Right atrium auricular region (tissue), 2 donors: ENCODE data around the gene TFAP2C. TPM values are rescaled to one million over a fixed set of nuclear protein-coding genes. Genes with fewer than 3 reads are reported as not detected.

Source experiments
- DNase-seq: peaks from one replicate; pipeline ENCODE4 v3.0.0-alpha.2; 2019; ENCODE audit warnings: low spot score
- H3K27ac ChIP-seq, 2 donors: fragments of 200-600 bp; sonication (generic); 1 replicate in 1 of 2; 2 replicates in 1 of 2; pipeline ENCODE4 v1.5.1; 2016 to 2019
- H3K27me3 ChIP-seq, 2 donors: fragments of 200-600 bp; sonication (generic); one replicate each; pipeline versions ENCODE4 v1.5.1 to v1.6.0; 2017 to 2019
- H3K36me3 ChIP-seq: fragments of 200-600 bp; sonication (generic); one replicate; pipeline ENCODE4 v1.5.1; 2016
- H3K4me1 ChIP-seq, 2 donors: fragments of 200-600 bp; sonication (generic); one replicate each; pipeline versions ENCODE4 v1.5.1 to v1.6.0; 2017 to 2019
- H3K4me3 ChIP-seq, 2 donors: fragments of 200-600 bp; sonication (generic); 1 replicate in 1 of 2; 2 replicates in 1 of 2; pipeline ENCODE4 v1.5.1; 2017 to 2019; ENCODE audit warnings: mild to moderate bottlenecking in 1 of 2, moderate library complexity in 1 of 2
- H3K9me3 ChIP-seq, 2 donors: fragments of 200-600 bp; sonication (generic); one replicate each; pipeline ENCODE4 v1.5.1; 2019
- CTCF ChIP-seq, 2 donors: fragments of 200-600 bp; sonication (generic); IDR thresholded peaks; one replicate each; pipeline ENCODE4 v1.5.1; 2019; ENCODE audit warnings: antibody characterized with exemption in 2 of 2
- total RNA-seq, 2 donors: library from RNA; depleted of rRNA; stranded (reverse); fragments of >200 nt; gene quantifications; one replicate each; pipeline ENCODE4 v1.1.0, GENCODE V29; 2016

Gene TFAP2C
- under 1 TPM; 0.37 to 0.39 TPM for total RNA-seq

DNA sequence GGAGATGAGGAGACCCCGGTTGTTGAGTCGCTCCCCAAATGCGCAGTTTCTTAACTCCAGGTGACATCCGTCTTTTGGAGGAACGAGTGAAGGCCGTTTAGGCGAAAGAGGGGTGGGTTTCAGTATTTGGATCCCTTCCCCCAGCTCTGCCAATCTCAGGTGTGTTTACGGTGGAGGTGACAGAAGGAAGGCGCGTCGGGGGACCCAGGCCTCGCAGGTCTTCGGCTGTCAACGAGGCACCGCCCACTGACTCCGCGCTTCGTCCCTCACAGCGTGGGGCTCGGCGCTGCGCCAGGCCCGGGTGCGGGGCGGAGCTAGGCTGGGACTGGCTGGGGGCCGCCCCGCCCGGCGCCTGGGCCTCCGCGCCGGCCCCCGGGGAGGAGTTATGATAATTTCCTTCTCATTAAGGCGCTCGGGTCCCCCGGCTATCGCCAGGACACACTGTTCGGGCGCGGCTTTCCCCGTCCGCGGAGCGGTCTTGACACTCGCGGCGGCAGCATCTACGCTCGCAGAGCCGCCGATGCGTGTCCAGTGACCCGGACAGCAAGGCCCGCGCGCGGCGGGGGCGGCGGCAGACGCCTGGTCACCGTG, at the start of gene TFAP2C:
TSS of gene TFAP2C (plus strand) at position 434 of the 591 bp plus-strand sequence. CDS start 239 bp downstream, outside the sequence.
- DNase-seq = no peak
- H3K9me3 ChIP-seq = no peaks in the 10 kb centered on the region
- H3K27ac ChIP-seq = no peak within 1 kb of the TSS
- TF ChIP-seq CTCF (IDR thresholded peaks at IDR 0.05) = no peak
- H3K36me3 ChIP-seq = no peaks in the 10 kb centered on the region
- peak within 1 kb of the TSS; percentile 41 to 54 for H3K4me3 ChIP-seq
- peaks cover 20 to 55% of the 10 kb centered on the region in 2 donors for H3K27me3 ChIP-seq
- H3K4me1 ChIP-seq = peaks cover 0 to 63% of the 10 kb centered on the region in 2 donors

- Histone ChIP-seq H3K36me3 (no peaks in the 10 kb centered on the region), H3K9me3 (no peaks in the 10 kb centered on the region), H3K4me1 (no peaks in the 10 kb centered on the region), H3K27ac (no peak overlapping the region), H3K4me3 (no peak overlapping the region), H3K27me3 (no peaks in the 10 kb centered on the region)
- no peak for TF ChIP-seq CTCF (IDR thresholded peaks at IDR 0.05)
- DNase-seq = no peak
Observed at GRCh38 chr20:56580226-56580625, 48.9 kb upstream of the TFAP2C start.

- DNase-seq = no peak
Observed at GRCh38 chr20:56581701-56582100, 47.4 kb upstream of the TFAP2C start.

GRCh38 chr20:56582542-56582941, 46.6 kb upstream of the TFAP2C start:
- H3K36me3 ChIP-seq = no peaks in the 10 kb centered on the region
- no peak overlapping the region for H3K27ac ChIP-seq
- no peaks in the 10 kb centered on the region for H3K4me1 ChIP-seq
- H3K4me3 ChIP-seq = no peak overlapping the region
- H3K27me3 ChIP-seq = no peaks in the 10 kb centered on the region
- DNase-seq = no peak
- H3K9me3 ChIP-seq = no peaks in the 10 kb centered on the region
- no peak for TF ChIP-seq CTCF (IDR thresholded peaks at IDR 0.05)

More at GRCh38 chr20:56581701-56582100, 47.4 kb upstream of the TFAP2C start:
- H3K27me3 ChIP-seq = no peaks in the 10 kb centered on the region
- no peak for TF ChIP-seq CTCF (IDR thresholded peaks at IDR 0.05)
- no peak overlapping the region for H3K4me3 ChIP-seq
- H3K9me3 ChIP-seq = no peaks in the 10 kb centered on the region
- H3K36me3 ChIP-seq = no peaks in the 10 kb centered on the region
- H3K4me1 ChIP-seq = no peaks in the 10 kb centered on the region
- H3K27ac ChIP-seq = no peak overlapping the region

- DNase-seq = no peak
- no peaks in the 10 kb centered on the region for H3K36me3 ChIP-seq
- no peaks in the 10 kb centered on the region for H3K9me3 ChIP-seq
- no peak overlapping the region for H3K4me3 ChIP-seq
- no peak overlapping the region for H3K27ac ChIP-seq
- no peaks in the 10 kb centered on the region for H3K4me1 ChIP-seq
- H3K27me3 ChIP-seq = no peaks in the 10 kb centered on the region
- TF ChIP-seq CTCF (IDR thresholded peaks at IDR 0.05) = no peak
Observed at GRCh38 chr20:56584916-56585315, 44.2 kb upstream of the TFAP2C start.
